Measurements from ENCODE around the gene CENPN. TPM values are rescaled to one million over a fixed set of nuclear protein-coding genes. Genes with fewer than 3 reads are reported as not detected.

Gene CENPN
- total and polyA plus RNA-seq, 2 of the 13 experiments (the other 11 are each of a cell fraction or from before 2014, with no cell fraction given), result 29.7 to 129 TPM

GRCh38 chr16:81006813-81007695 is at the start of gene CENPN, which contains the start of gene CMC2 (continued):
- TF ChIP-seq ZSCAN20 (CRISPR knock-in tag; IDR thresholded peaks at IDR 0.05; ENCODE audit: borderline replicate concordance) (peak; percentile 75; the same call in 1 of the 2 replicates), CEBPZ (IDR thresholded peaks at IDR 0.05; ENCODE audit: low read length) (no peak), ZNF33A (CRISPR knock-in tag; IDR thresholded peaks at IDR 0.05; ENCODE audit: borderline replicate concordance) (peak; percentile 35), GMEB2 (CRISPR knock-in tag; IDR thresholded peaks at IDR 0.05; ENCODE audit: low read depth) (peak; percentile 49; the same call in 1 of the 2 replicates), BATF2 (CRISPR knock-in tag; IDR thresholded peaks at IDR 0.05) (peak; percentile 94), CBX5 (CRISPR knock-in tag; IDR thresholded peaks at IDR 0.05; ENCODE audit: borderline replicate concordance) (peak; percentile 74; the same call in 1 of the 2 replicates), TEF (CRISPR knock-in tag; IDR thresholded peaks at IDR 0.05) (0 out of 2 replicates have a peak, but pooled peaks have one; percentile 33), AHR (CRISPR knock-in tag; IDR thresholded peaks at IDR 0.05) (no peak), HOXA9 (CRISPR knock-in tag; IDR thresholded peaks at IDR 0.05; ENCODE audit: borderline replicate concordance) (peak; percentile 87; the same call in 1 of the 2 replicates), NR2F1 (CRISPR knock-in tag; IDR thresholded peaks at IDR 0.05) (no peak), SP5 (CRISPR knock-in tag; IDR thresholded peaks at IDR 0.05; ENCODE audit: borderline replicate concordance, low read depth) (peak; percentile 8; the same call in 1 of the 2 replicates), EP300 (IDR thresholded peaks at IDR 0.05; ENCODE audit: low read depth in 2 of 2, low read length in 2 of 2) (peak in 1 of 2 experiments; percentile 4; a peak in 1 of 4 replicates), EP300 (CRISPR knock-in tag; IDR thresholded peaks at IDR 0.05; ENCODE audit: borderline replicate concordance) (no peak), ZNF782 (CRISPR knock-in tag; IDR thresholded peaks at IDR 0.05; ENCODE audit: borderline replicate concordance) (peak; percentile 73), ATF5 (CRISPR knock-in tag; IDR thresholded peaks at IDR 0.05; ENCODE audit: low read depth) (peak; percentile 45; the same call in 1 of the 2 replicates), NR2C2 (CRISPR knock-in tag; IDR thresholded peaks at IDR 0.05; ENCODE audit: borderline replicate concordance) (peak; percentile 78), DMAP1 (CRISPR knock-in tag; IDR thresholded peaks at IDR 0.05) (peak; percentile 78), SIN3B (IDR thresholded peaks at IDR 0.05; ENCODE audit: low read length) (peak; percentile 73), ZNF367 (CRISPR knock-in tag; IDR thresholded peaks at IDR 0.05; ENCODE audit: borderline replicate concordance) (peak; percentile 72; the same call in 1 of the 2 replicates), EED (CRISPR knock-in tag; IDR thresholded peaks at IDR 0.05) (peak; percentile 85), ISL2 (CRISPR knock-in tag; IDR thresholded peaks at IDR 0.05) (peak; percentile 72)

All from HepG2 (cell line).